Measurements from ENCODE around the gene TSPAN14.

Gene TSPAN14

GRCh38 chr10:80553436-80553835 is 99.3 kb downstream of the TSPAN14 start:
- DNase-seq = no peak

DNA sequence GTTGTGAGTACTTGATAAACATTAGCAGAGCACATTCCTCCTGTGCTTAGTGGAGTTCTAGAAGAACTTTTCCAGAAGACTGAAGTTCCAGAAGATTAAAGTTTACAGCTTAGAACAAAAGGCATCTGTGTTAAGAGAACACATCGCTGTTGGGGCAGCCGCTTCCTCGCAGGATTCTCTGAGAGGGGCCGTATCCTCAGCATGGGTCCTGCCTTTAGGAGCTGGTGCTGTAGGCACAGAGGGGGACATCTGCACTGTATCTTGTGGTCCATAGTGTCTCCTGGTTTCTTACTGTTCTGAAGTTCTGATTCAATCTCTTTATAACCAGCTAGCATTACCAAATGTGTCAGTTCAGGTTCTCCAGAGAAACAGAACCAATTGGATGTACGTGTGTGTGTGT is 99.9 kb downstream of the TSPAN14 start:
- no peak for DNase-seq

GRCh38 chr10:80555415-80555814 is 101.3 kb downstream of the TSPAN14 start:
- no peak for DNase-seq

DNA sequence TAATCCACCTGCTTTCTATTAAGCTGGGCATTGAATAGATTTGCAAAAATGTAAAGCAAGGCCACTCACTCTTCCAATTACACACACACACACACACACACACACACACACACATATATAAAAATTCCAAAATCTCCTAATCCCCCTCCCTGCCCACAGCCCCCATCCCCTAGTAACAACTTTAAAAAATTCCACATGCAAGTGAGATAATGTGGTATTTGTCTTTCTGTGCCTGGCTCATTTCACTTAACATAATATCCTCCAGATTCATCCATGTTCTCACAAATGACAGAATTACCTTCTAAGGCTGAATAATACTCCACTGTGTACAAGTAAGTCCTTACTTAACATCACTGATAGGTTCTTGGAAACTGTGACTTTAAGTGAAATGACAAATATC is 107.8 kb downstream of the TSPAN14 start:
- DNase-seq = no peak

GRCh38 chr10:80567292-80567691 is 113.2 kb downstream of the TSPAN14 start:
- no peak for DNase-seq

DNA sequence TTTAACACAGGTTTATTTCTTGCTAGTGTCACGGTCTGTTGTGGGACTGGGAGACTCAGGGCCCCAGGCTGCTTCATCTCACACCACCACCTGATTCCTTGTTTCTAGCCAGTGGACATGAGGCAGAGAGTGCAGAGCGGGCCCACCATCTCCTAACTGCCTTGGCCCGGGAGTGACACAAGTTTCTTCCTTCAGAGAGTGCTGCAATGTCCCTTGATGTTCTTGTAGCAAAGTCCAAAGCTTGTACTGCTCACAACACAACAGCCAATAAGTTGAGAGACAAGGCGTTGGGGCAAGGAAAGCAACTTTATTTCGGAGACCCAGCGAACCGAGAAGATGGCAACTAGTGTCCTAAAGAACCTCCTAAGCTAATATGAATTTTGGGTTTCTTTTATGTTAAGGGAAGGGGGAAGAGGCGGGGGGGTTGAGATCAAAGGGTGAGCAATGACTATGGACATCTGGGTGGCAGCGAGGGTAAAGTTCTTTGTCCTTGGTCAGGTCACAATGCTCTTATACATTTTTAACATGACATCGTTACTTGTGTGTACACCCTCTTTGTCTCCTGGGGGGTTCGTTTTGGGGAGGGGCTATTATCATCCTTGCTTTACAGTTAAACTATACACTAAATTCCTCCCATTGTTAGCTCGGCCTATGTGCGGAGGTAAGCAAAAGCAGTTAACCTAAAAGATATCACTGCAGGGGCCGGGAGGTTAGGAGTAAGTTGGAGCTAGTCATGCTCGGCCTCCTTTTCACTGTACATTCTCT is 115.2 kb downstream of the TSPAN14 start:
- DNase-seq = no peak

GRCh38 chr10:80571352-80571751 is 117.2 kb downstream of the TSPAN14 start:
- no peak for DNase-seq

GRCh38 chr10:80579181-80579763 is 125.2 kb downstream of the TSPAN14 start:
- no peak for DNase-seq

GRCh38 chr10:80579849-80580637 is 125.9 kb downstream of the TSPAN14 start:
- no peak for DNase-seq

GRCh38 chr10:80580638-80581468 is 126.7 kb downstream of the TSPAN14 start:
- DNase-seq = no peak

DNA sequence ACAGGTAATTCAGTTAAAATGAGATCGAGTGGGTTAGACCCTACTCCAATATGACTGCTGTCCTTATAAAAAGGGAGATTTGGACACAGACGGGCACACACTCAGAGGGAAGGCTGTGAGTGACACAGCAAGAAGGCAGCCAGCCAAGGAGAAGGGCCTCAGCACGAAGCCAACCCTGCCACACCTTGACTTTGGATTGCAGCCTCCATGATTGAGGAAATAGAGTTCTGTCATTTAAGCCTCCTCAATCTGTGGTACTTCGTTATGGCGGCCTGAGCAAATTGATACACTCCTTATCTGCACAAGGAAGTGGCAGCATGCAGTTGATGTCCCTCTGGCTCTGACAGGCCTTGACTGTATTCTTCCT is 127.3 kb downstream of the TSPAN14 start:
- no peak for DNase-seq

GRCh38 chr10:80582286-80582960 is 128.3 kb downstream of the TSPAN14 start:
- no peak for DNase-seq
